Panc1 (cell line): ENCODE results near the gene MAMDC2. TPM values are rescaled to one million over a fixed set of nuclear protein-coding genes. Genes with fewer than 3 reads are reported as not detected.

Experiments used
- ATAC-seq: fragments of 200-7000 bp; cut with Tn5 transposase; 2 replicates; pipeline ENCODE4 v1.9.1; 2020; ENCODE audit warnings: mild to moderate bottlenecking, moderate library complexity
- BruUV-seq: library from RNA; stranded (reverse); fragments of 400-500 nt; replicated peaks from 2 replicates; lab custom pipeline; 2021; lab: Mats Ljungman, UMichigan
- CTCF ChIA-PET: fragments of 300-600 bp; sonication (Branson Sonifier 250); formaldehyde crosslinking; loops from one replicate; lab custom pipeline; 2022; ENCODE audit warnings: antibody characterized with exemption; lab: Charles Lee
- POLR2A ChIA-PET: fragments of 300-600 bp; sonication (Branson Sonifier 250); formaldehyde crosslinking; loops from one replicate; lab custom pipeline; 2022; ENCODE audit warnings: antibody characterized with exemption; lab: Charles Lee
- DNase-seq: peaks from one replicate; pipeline ENCODE4 v3.0.0-alpha.2; 2010; ENCODE audit warnings: low read depth, low spot score
- H3K27ac ChIP-seq: 2 replicates; pipeline ENCODE4 v1.5.1; 2011; ENCODE audit warnings: mild to moderate bottlenecking, low read length, inconsistent platforms
- H3K27me3 ChIP-seq: fragments of 200-500 bp; sonication (Bioruptor generic); 2 replicates; pipeline ENCODE4 v1.6.0; 2014; ENCODE audit warnings: low read length, inconsistent platforms; ENCODE audit not compliant: control insufficient read depth, insufficient read depth
- H3K36me3 ChIP-seq: fragments of 200-500 bp; sonication (Bioruptor generic); 2 replicates; pipeline ENCODE4 v1.5.1; 2014; ENCODE audit warnings: inconsistent platforms, mild to moderate bottlenecking, low read length, moderate library complexity; ENCODE audit not compliant: control insufficient read depth, insufficient read depth
- H3K4me1 ChIP-seq: 2 replicates; pipeline ENCODE4 v1.5.1; 2011; ENCODE audit warnings: inconsistent platforms, mild to moderate bottlenecking, low read length, moderate library complexity; ENCODE audit not compliant: control insufficient read depth, insufficient read depth
- H3K4me3 ChIP-seq, 2 experiments: 2 replicates each; pipeline ENCODE4 v1.5.1; 2011 to 2012; ENCODE audit warnings: low read depth in 2 of 2, low read length in 2 of 2, mild to moderate bottlenecking in 2 of 2, inconsistent platforms in 1 of 2, moderate library complexity in 1 of 2
- H3K9me3 ChIP-seq: fragments of 200-500 bp; sonication (Bioruptor generic); 2 replicates; pipeline ENCODE4 v1.5.1; 2014; ENCODE audit warnings: low read depth, mild to moderate bottlenecking, inconsistent platforms, low read length, moderate library complexity; ENCODE audit not compliant: control insufficient read depth, insufficient read depth
- POLR2AphosphoS5 ChIP-seq: IDR thresholded peaks from 2 replicates; pipeline ENCODE4 v1.6.1; 2012; ENCODE audit warnings: mild to moderate bottlenecking, low read depth, low read length, moderate library complexity
- REST ChIP-seq, 2 experiments: IDR thresholded peaks; 2 replicates each; pipeline ENCODE4 v1.6.1; 2011 to 2012; ENCODE audit warnings: low read depth in 2 of 2, control low read depth in 1 of 2, low read length in 1 of 2, mild to moderate bottlenecking in 1 of 2, moderate library complexity in 1 of 2; ENCODE audit not compliant: insufficient read depth in 1 of 2
- SIN3A ChIP-seq: IDR thresholded peaks from 2 replicates; pipeline ENCODE4 v1.6.1; 2012; ENCODE audit warnings: low read depth, mild to moderate bottlenecking, low read length, moderate library complexity, borderline replicate concordance; ENCODE audit not compliant: insufficient read depth
- TCF7L2 ChIP-seq: IDR thresholded peaks from 2 replicates; pipeline ENCODE4 v1.6.1; 2011; ENCODE audit warnings: mild to moderate bottlenecking, low read depth, low read length, inconsistent platforms
- in situ Hi-C: cut with HindIII; loops from 2 replicates; pipeline ENCODE4 v1.10.0; 2016; ENCODE audit warnings: low sequenced_read_pairs, low pct_unique_long_range_greater_than_20kb
- intact Hi-C: fragments of 100-400 bp; cut with micrococcal nuclease; formaldehyde crosslinking; loops from one replicate; pipeline ENCODE4 v1.10.0; 2022; ENCODE audit not compliant: unreplicated experiment
- total RNA-seq: library from RNA; stranded (reverse); gene quantifications from one replicate; pipeline ENCODE4 v1.2.1, GENCODE V29; 2021; ENCODE audit not compliant: unreplicated experiment
- TF ChIP-seq, protein P1 (sequence below): fragments of 450-650 bp; IDR thresholded peaks from 2 replicates; pipeline ENCODE4 v1.5.1; 2017; ENCODE audit warnings: mild to moderate bottlenecking

MAMDC2 gene
- total RNA-seq, 1 experiment from 2014 or later = 1.5 TPM

DNA sequence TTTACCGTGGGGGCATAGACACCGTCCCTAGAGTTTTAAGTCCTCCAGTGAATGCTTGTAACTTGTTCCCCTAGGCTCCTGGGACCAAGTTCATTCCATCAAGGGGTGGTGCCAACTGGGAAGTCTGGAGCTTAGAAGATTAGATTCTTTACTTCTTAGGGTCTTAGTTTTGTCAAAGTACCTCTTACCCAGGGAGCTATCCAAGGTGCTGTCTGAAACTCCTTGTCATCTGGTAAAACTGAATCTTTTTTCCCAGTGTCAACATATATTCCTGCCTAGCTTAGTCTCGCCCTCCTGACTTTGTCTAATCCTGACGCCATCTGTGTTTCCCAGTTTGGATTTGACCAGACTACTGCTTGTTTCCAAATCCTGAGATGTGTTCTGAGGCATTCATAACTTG, 41.6 kb downstream of the MAMDC2 start:
- no TSS peak for BruUV-seq
- POLR2A ChIA-PET = no interaction called here
- in situ Hi-C loops = no loop called here
- Histone ChIP-seq H3K4me1 (no peaks in the 10 kb centered on the region), H3K27me3 (no peaks in the 10 kb centered on the region), H3K27ac (no peak overlapping the region), H3K9me3 (no peaks in the 10 kb centered on the region), H3K4me3 (no peak overlapping the region), H3K36me3 (no peaks in the 10 kb centered on the region)
- ATAC-seq (no peak), DNase-seq (no peak)
- peak; percentile 32 to 64; a peak in 3 of 4 replicates for TF ChIP-seq REST (IDR thresholded peaks at IDR 0.05; ENCODE audit: insufficient read depth in 1 of 2, low read depth in 2 of 2, low read length in 1 of 2)
- no peak for TF ChIP-seq SIN3A
- TF ChIP-seq TCF7L2 = no peak
- TF ChIP-seq, protein P1, sequence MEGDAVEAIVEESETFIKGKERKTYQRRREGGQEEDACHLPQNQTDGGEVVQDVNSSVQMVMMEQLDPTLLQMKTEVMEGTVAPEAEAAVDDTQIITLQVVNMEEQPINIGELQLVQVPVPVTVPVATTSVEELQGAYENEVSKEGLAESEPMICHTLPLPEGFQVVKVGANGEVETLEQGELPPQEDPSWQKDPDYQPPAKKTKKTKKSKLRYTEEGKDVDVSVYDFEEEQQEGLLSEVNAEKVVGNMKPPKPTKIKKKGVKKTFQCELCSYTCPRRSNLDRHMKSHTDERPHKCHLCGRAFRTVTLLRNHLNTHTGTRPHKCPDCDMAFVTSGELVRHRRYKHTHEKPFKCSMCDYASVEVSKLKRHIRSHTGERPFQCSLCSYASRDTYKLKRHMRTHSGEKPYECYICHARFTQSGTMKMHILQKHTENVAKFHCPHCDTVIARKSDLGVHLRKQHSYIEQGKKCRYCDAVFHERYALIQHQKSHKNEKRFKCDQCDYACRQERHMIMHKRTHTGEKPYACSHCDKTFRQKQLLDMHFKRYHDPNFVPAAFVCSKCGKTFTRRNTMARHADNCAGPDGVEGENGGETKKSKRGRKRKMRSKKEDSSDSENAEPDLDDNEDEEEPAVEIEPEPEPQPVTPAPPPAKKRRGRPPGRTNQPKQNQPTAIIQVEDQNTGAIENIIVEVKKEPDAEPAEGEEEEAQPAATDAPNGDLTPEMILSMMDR = no peak
- TF ChIP-seq POLR2AphosphoS5 = no peak
- CTCF ChIA-PET = interaction anchor here (0.6 kb wide), 1 partner anchor 33 kb away, joined by 3 read pairs; no protein-coding TSS in a partner anchor
- intact Hi-C loops = no loop called here

DNA sequence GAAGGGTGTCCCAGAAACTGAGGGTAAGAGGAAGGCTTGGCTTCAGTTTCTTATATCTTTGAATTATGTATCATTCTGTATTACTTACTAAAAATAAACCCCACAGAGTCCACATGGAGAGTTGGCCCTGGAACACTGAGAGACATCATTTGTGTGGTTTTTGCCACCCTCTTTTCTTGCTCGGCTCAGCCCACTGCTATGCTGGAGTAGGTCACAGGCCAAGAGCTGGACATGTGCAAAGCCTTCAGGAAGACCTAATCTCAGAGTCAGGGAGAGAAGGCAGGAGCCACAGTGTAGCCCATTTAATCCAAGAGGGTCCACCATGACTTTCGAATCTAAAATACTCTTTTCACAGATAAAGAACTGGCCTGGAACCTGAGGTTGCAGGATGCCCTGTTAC, 47.5 kb downstream of the MAMDC2 start:
- Histone ChIP-seq H3K9me3 (no peaks in the 10 kb centered on the region), H3K4me1 (no peaks in the 10 kb centered on the region), H3K27me3 (no peaks in the 10 kb centered on the region), H3K27ac (no peak overlapping the region), H3K4me3 (no peak overlapping the region), H3K36me3 (no peaks in the 10 kb centered on the region)
- in situ Hi-C loops (no loop called here), intact Hi-C loops (no loop called here)
- no peak for DNase-seq
- CTCF ChIA-PET = no interaction called here
- no TSS peak for BruUV-seq
- POLR2A ChIA-PET = no interaction called here
- ATAC-seq = no peak
- TF ChIP-seq REST (IDR thresholded peaks at IDR 0.05; ENCODE audit: insufficient read depth in 1 of 2, low read depth in 2 of 2, low read length in 1 of 2) = no peak
- TF ChIP-seq SIN3A = no peak
- TF ChIP-seq, protein P1 = no peak
- TF ChIP-seq TCF7L2 = no peak
- TF ChIP-seq POLR2AphosphoS5 = no peak
